H9 (cell line): ENCODE data around the gene AFDN. TPM values are rescaled to one million over a fixed set of nuclear protein-coding genes. Genes with fewer than 3 reads are reported as not detected.
A peak's percentile ranks its signal among the peaks of the same experiment; 100 is the strongest.

Experiments used
- DNase-seq: peaks from one replicate; pipeline ENCODE4 v3.0.0-alpha.2; 2017
- H2AFZ ChIP-seq: one replicate; pipeline ENCODE4 v1.6.1; 2013; ENCODE audit warnings: mild to moderate bottlenecking, low read length, control low read depth, moderate library complexity
- H2AK5ac ChIP-seq: 2 replicates; pipeline ENCODE4 v1.6.1; 2013; ENCODE audit warnings: low read length, control low read depth, mixed read lengths; ENCODE audit not compliant: insufficient read length
- H2BK120ac ChIP-seq: one replicate; pipeline ENCODE4 v1.6.1; 2013; ENCODE audit warnings: low read depth, mild to moderate bottlenecking, low read length, control low read depth, inconsistent platforms; ENCODE audit not compliant: poor library complexity, severe bottlenecking
- H2BK12ac ChIP-seq: 2 replicates; pipeline ENCODE4 v1.6.1; 2013; ENCODE audit warnings: low read length, control low read depth, mixed read lengths, low read depth; ENCODE audit not compliant: insufficient read length
- H2BK15ac ChIP-seq: 2 replicates; pipeline ENCODE4 v1.6.1; 2013; ENCODE audit warnings: low read depth, low read length, control low read depth
- H2BK20ac ChIP-seq: one replicate; pipeline ENCODE4 v1.6.1; 2013; ENCODE audit warnings: low read depth, mild to moderate bottlenecking, low read length, control low read depth, inconsistent platforms; ENCODE audit not compliant: poor library complexity, severe bottlenecking
- H2BK5ac ChIP-seq: 2 replicates; pipeline ENCODE4 v1.6.1; 2013; ENCODE audit warnings: low read length, control low read depth, mixed read lengths; ENCODE audit not compliant: insufficient read length
- H3K14ac ChIP-seq: 2 replicates; pipeline ENCODE4 v1.6.1; 2013; ENCODE audit warnings: low read length, control low read depth; ENCODE audit not compliant: insufficient read depth
- H3K18ac ChIP-seq: 2 replicates; pipeline ENCODE4 v1.6.1; 2013; ENCODE audit warnings: low read depth, mild to moderate bottlenecking, mixed read lengths, low read length, control low read depth; ENCODE audit not compliant: insufficient read length
- H3K23ac ChIP-seq: 2 replicates; pipeline ENCODE4 v1.6.1; 2013; ENCODE audit warnings: low read length, control low read depth, mixed read lengths, low read depth; ENCODE audit not compliant: insufficient read length
- H3K23me2 ChIP-seq: 2 replicates; pipeline ENCODE4 v1.6.1; 2013; ENCODE audit warnings: low read depth, mild to moderate bottlenecking, mixed read lengths, low read length, control low read depth; ENCODE audit not compliant: insufficient read length, poor library complexity, severe bottlenecking
- H3K27ac ChIP-seq: 2 replicates; pipeline ENCODE4 v1.5.1; 2013; ENCODE audit warnings: low read length, control low read depth, mixed read lengths, low read depth; ENCODE audit not compliant: insufficient read length
- H3K27me3 ChIP-seq: 2 replicates; pipeline ENCODE4 v1.6.1; 2013; ENCODE audit warnings: low read length, control low read depth, inconsistent platforms; ENCODE audit not compliant: insufficient read depth
- H3K4ac ChIP-seq: 2 replicates; pipeline ENCODE4 v1.6.1; 2013; ENCODE audit warnings: low read depth, mild to moderate bottlenecking, control low read depth, inconsistent platforms, low read length, moderate library complexity
- H3K4me1 ChIP-seq: 2 replicates; pipeline ENCODE4 v1.6.1; 2013; ENCODE audit warnings: low read length, control low read depth, inconsistent platforms; ENCODE audit not compliant: insufficient read depth
- H3K4me2 ChIP-seq: 2 replicates; pipeline ENCODE4 v1.6.1; 2013; ENCODE audit warnings: low read length, control low read depth, mixed read lengths; ENCODE audit not compliant: insufficient read length, insufficient read depth
- H3K56ac ChIP-seq: 2 replicates; pipeline ENCODE4 v1.6.1; 2013; ENCODE audit warnings: low read depth, mild to moderate bottlenecking, mixed read lengths, low read length, control low read depth; ENCODE audit not compliant: insufficient read length
- H3K79me1 ChIP-seq: 2 replicates; pipeline ENCODE4 v1.6.1; 2013; ENCODE audit warnings: low read depth, mild to moderate bottlenecking, moderate library complexity, low read length, control low read depth, inconsistent platforms; ENCODE audit not compliant: insufficient read depth, poor library complexity, severe bottlenecking
- H3K79me2 ChIP-seq: 2 replicates; pipeline ENCODE4 v1.6.1; 2013; ENCODE audit warnings: low read length, control low read depth, inconsistent platforms; ENCODE audit not compliant: insufficient read depth
- H3K9ac ChIP-seq: 2 replicates; pipeline ENCODE4 v1.6.1; 2013; ENCODE audit warnings: low read length, control low read depth, mixed read lengths; ENCODE audit not compliant: insufficient read length; ENCODE audit errors: extremely low read depth
- H3K9me3 ChIP-seq: one replicate; pipeline ENCODE4 v1.6.1; 2013; ENCODE audit warnings: low read depth, low read length, inconsistent platforms; ENCODE audit not compliant: control insufficient read depth
- H3T11ph ChIP-seq: one replicate; pipeline ENCODE4 v1.6.1; 2013; ENCODE audit warnings: mild to moderate bottlenecking, low read length, control low read depth, inconsistent platforms
- H4K20me1 ChIP-seq: one replicate; pipeline ENCODE4 v1.6.1; 2013; ENCODE audit not compliant: control insufficient read depth, insufficient read length, insufficient read depth
- H4K5ac ChIP-seq: 2 replicates; pipeline ENCODE4 v1.6.1; 2013; ENCODE audit warnings: low read depth, mild to moderate bottlenecking, mixed read lengths, low read length, control low read depth; ENCODE audit not compliant: insufficient read length
- H4K8ac ChIP-seq: replicated peaks from 2 replicates; pipeline ENCODE4 v1.6.1; 2013; ENCODE audit warnings: low read length, control low read depth, mixed read lengths, low read depth; ENCODE audit not compliant: insufficient read length
- H4K91ac ChIP-seq: 2 replicates; pipeline ENCODE4 v1.6.1; 2013; ENCODE audit warnings: low read depth, mild to moderate bottlenecking, moderate library complexity, mixed read lengths, low read length, control low read depth; ENCODE audit not compliant: insufficient read length
- H3K27ac Mint-ChIP-seq, 3 experiments: 2 replicates in 2 of 3; 3 replicates in 1 of 3; pipeline ENCODE4 v1.8.0; 2020 to 2021; ENCODE audit warnings: mixed read lengths in 3 of 3, mild to moderate bottlenecking in 1 of 3, moderate library complexity in 1 of 3
- H3K27me3 Mint-ChIP-seq: 2 replicates; pipeline ENCODE4 v1.8.0; 2021; ENCODE audit warnings: low read depth, mild to moderate bottlenecking, moderate library complexity, mixed read lengths
- H3K36me3 Mint-ChIP-seq, 3 experiments: 2 replicates in 2 of 3; 3 replicates in 1 of 3; pipeline ENCODE4 v1.8.0; 2020 to 2021; ENCODE audit warnings: low read depth in 3 of 3, mixed read lengths in 3 of 3; ENCODE audit not compliant: insufficient read depth in 1 of 3
- H3K4me1 Mint-ChIP-seq, 2 experiments: 2 replicates each; pipeline ENCODE4 v1.8.0; 2020; ENCODE audit warnings: mixed read lengths in 2 of 2
- H3K4me3 Mint-ChIP-seq, 2 experiments: 2 replicates in 1 of 2; 3 replicates in 1 of 2; pipeline ENCODE4 v1.8.0; 2020 to 2021; ENCODE audit warnings: mild to moderate bottlenecking in 2 of 2, mixed read lengths in 2 of 2, moderate library complexity in 1 of 2
- H3K9me3 Mint-ChIP-seq, 2 experiments: 2 replicates in 1 of 2; 3 replicates in 1 of 2; pipeline ENCODE4 v1.8.0; 2020; ENCODE audit warnings: mild to moderate bottlenecking in 2 of 2, mixed read lengths in 2 of 2, moderate library complexity in 1 of 2
- CTCF ChIP-seq: fragments of 200-600 bp; sonication (generic); conservative IDR thresholded peaks from 3 replicates; pipeline ENCODE4 v1.8.0; 2021; ENCODE audit warnings: antibody characterized with exemption, mild to moderate bottlenecking
- WGBS: extraction: QIAGEN DNeasy Blood & Tissue Kit; methylation state at CpG from one replicate; pipeline ENCODE4 v1.1.7; 2013; ENCODE audit warnings: missing lambda C conversion rate, low lambda C conversion rate, mixed read lengths; ENCODE audit not compliant: insufficient read length; ENCODE audit errors: extremely low coverage; 5-methylcytosine and 5-hydroxymethylcytosine counted together
- total RNA-seq: library from RNA; stranded (reverse); gene quantifications from 2 replicates; pipeline ENCODE4 v1.2.1, GENCODE V29; 2021

The AFDN gene
- total RNA-seq, 1 experiment from 2014 or later: 157 TPM

GRCh38 chr6:167858842-167859664 is 32.3 kb downstream of the AFDN start:
- Histone ChIP-seq H2BK20ac (no peak overlapping the region), H3K9ac (no peak overlapping the region), H2BK120ac (no peak overlapping the region), H2BK12ac (peak overlapping the region; percentile 35), H3K4me2 (no peak overlapping the region), H4K20me1 (no peaks in the 10 kb centered on the region), H3K18ac (no peak overlapping the region), H2BK15ac (no peak overlapping the region), H3K4me1 (peaks cover 7% of the 10 kb centered on the region; the same call in 1 of the 2 replicates), H3K79me1 (peaks cover 4% of the 10 kb centered on the region), H3K23ac (no peak overlapping the region), H2BK5ac (no peak overlapping the region), H3K27ac (no peak overlapping the region), H3K79me2 (peaks cover 46% of the 10 kb centered on the region), H3K23me2 (no peaks in the 10 kb centered on the region), H3K27me3 (no peaks in the 10 kb centered on the region), H4K8ac (no peak overlapping the region), H4K91ac (no peak overlapping the region), H2AFZ (no peak overlapping the region), H3K56ac (no peak overlapping the region), H3T11ph (no peak overlapping the region), H3K14ac (no peak overlapping the region), H4K5ac (no peak overlapping the region), H3K4ac (no peak overlapping the region), H3K9me3 (no peaks in the 10 kb centered on the region), H2AK5ac (no peak overlapping the region)
- peaks cover 70 to 76% of the 10 kb centered on the region in 2 experiments for H3K4me1 Mint-ChIP-seq
- no peaks in the 10 kb centered on the region for H3K9me3 Mint-ChIP-seq
- H3K27ac Mint-ChIP-seq: peak overlapping the region; percentile 72 to 85 (median 77); a peak in 6 of 7 replicates
- no peak for DNase-seq
- no peaks in the 10 kb centered on the region for H3K27me3 Mint-ChIP-seq
- peaks cover 0 to 2% (median 0%) of the 10 kb centered on the region in 3 experiments; a peak in 2 of 7 replicates for H3K36me3 Mint-ChIP-seq
- no peak overlapping the region for H3K4me3 Mint-ChIP-seq
- WGBS: 100% methylated on average over 1 of the region's 7 CpGs
- no peak for TF ChIP-seq CTCF
